Loucy (cell line): ENCODE data around the gene DYRK4.
A peak's percentile ranks its signal among the peaks of the same experiment; 100 is the strongest.

Experiments used
- H2AFZ ChIP-seq: fragments of 200-600 bp; sonication (generic); 2 replicates; pipeline ENCODE4 v1.6.0; 2016; ENCODE audit warnings: antibody characterized with exemption, mild to moderate bottlenecking, low read length, moderate library complexity
- H3F3A ChIP-seq: fragments of 200-600 bp; 2 replicates; pipeline ENCODE4 v1.6.0; 2016; ENCODE audit warnings: antibody characterized with exemption, low read depth, mild to moderate bottlenecking
- H3K27me3 ChIP-seq: fragments of 200-600 bp; sonication (generic); 2 replicates; pipeline ENCODE4 v1.6.1; 2014; ENCODE audit warnings: low read length, mild to moderate bottlenecking; ENCODE audit not compliant: insufficient read depth, poor library complexity, severe bottlenecking
- H3K36me3 ChIP-seq: fragments of 200-600 bp; sonication (generic); 2 replicates; pipeline ENCODE4 v1.6.1; 2016; ENCODE audit warnings: low read length; ENCODE audit not compliant: insufficient read depth
- H3K4me1 ChIP-seq: fragments of 200-600 bp; sonication (generic); 2 replicates; pipeline ENCODE4 v1.5.1; 2014; ENCODE audit warnings: low read length, mild to moderate bottlenecking; ENCODE audit not compliant: insufficient read depth, poor library complexity, severe bottlenecking
- H3K4me2 ChIP-seq: fragments of 200-600 bp; sonication (generic); 2 replicates; pipeline ENCODE4 v1.6.0; 2014; ENCODE audit warnings: antibody characterized with exemption, low read length, low read depth, mild to moderate bottlenecking; ENCODE audit not compliant: poor library complexity, severe bottlenecking
- H3K4me3 ChIP-seq: fragments of 200-600 bp; sonication (generic); 2 replicates; pipeline ENCODE4 v1.5.1; 2014; ENCODE audit warnings: low read length, mild to moderate bottlenecking, mixed read lengths; ENCODE audit not compliant: poor library complexity, severe bottlenecking
- H3K79me2 ChIP-seq: fragments of 200-600 bp; sonication (generic); 2 replicates; pipeline ENCODE4 v1.6.1; 2014; ENCODE audit warnings: low read length; ENCODE audit not compliant: insufficient read depth
- H3K9ac ChIP-seq: fragments of 200-600 bp; sonication (generic); 2 replicates; pipeline ENCODE4 v1.6.0; 2014; ENCODE audit warnings: mild to moderate bottlenecking, low read depth, low read length, moderate library complexity; ENCODE audit not compliant: poor library complexity, severe bottlenecking
- H3K9me2 ChIP-seq: fragments of 200-600 bp; sonication (generic); replicated peaks from 2 replicates; pipeline ENCODE4 v1.6.1; 2016; ENCODE audit warnings: low read depth, low read length, mixed read lengths
- H3K9me3 ChIP-seq: fragments of 200-600 bp; sonication (generic); 2 replicates; pipeline ENCODE4 v1.6.1; 2014; ENCODE audit warnings: mild to moderate bottlenecking, antibody characterized with exemption, low read length, low read depth; ENCODE audit not compliant: insufficient read depth
- H4K20me1 ChIP-seq: fragments of 200-600 bp; sonication (generic); 2 replicates; pipeline ENCODE4 v1.6.0; 2014; ENCODE audit warnings: antibody characterized with exemption, low read length, mild to moderate bottlenecking; ENCODE audit not compliant: insufficient read depth, poor library complexity, severe bottlenecking
- EZH2phosphoT487 ChIP-seq: fragments of 200-600 bp; IDR thresholded peaks from 2 replicates; pipeline ENCODE4 v1.6.1; 2018; ENCODE audit warnings: antibody characterized with exemption, mild to moderate bottlenecking, moderate library complexity, borderline replicate concordance
- TF ChIP-seq, protein P1 (sequence below): fragments of 200-600 bp; sonication (generic); conservative IDR thresholded peaks from 2 replicates; pipeline ENCODE4 v1.5.1; 2014; ENCODE audit warnings: mild to moderate bottlenecking, antibody characterized with exemption, low read length

The DYRK4 gene

DNA sequence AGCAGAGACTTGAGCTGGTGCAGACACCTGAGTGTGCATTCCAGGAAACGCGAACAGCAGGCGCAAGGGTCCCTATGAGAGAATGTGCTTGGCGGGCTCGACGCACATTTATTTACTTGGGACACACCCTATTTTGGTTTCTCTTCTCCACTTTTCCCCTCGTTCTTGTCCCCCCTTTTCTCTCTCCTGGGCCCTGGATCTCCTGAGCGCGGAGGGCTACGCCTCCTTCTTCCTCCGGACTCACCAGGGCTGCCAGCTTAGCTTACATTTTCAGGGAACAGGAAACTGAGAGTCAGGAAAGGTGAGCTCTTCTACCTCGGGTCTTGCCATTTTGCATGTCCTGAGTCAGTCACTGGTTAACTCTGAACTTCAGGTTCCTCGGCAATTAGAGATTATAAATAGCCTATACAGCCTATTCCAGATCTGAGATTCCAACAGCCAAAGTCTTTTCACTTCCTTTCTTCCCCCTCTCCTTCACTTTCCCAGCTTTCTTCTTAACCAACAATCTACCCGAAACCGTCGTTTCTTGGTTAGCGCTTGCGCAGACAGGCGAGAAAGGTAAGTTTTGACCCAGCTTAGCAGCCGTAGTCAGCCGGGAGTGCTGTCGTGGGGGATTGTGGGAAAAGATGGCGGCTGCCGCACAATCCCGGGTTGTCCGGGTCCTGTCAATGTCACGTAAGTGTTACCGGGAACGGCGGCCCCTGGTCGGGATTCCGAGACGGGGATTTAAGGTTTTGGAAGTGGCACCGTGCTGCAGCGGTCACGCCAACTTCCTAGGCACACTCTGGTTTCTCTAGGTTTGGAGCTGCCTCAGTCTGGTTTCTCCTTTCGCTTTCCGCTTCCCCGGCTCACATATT lies 86.7 kb downstream of the DYRK4 start, which contains the start of the genes AKAP3 and NDUFA9:
AKAP3 (minus strand) TSS at position 551 of the 857 bp plus-strand sequence. CDS start 10,855 bp downstream, outside the sequence.
NDUFA9 (plus strand) TSS at position 614 of the 857 bp plus-strand sequence; CDS start at position 627, 13 bp downstream.
- peak within 1 kb of the TSS; percentile 92 for H3K4me2 ChIP-seq
- peaks cover 45% of the 10 kb centered on the region for H3K4me1 ChIP-seq
- H3F3A ChIP-seq: no peaks in the 10 kb centered on the region
- no peaks in the 10 kb centered on the region for H3K36me3 ChIP-seq
- H3K9me3 ChIP-seq: no peaks in the 10 kb centered on the region
- H3K9ac ChIP-seq: peak within 1 kb of the TSS; percentile 81
- H3K9me2 ChIP-seq: no peaks in the 10 kb centered on the region
- peak within 1 kb of the TSS; percentile 93 for H3K4me3 ChIP-seq
- peaks cover 46% of the 10 kb centered on the region for H3K79me2 ChIP-seq
- peaks cover 19% of the 10 kb centered on the region for H4K20me1 ChIP-seq
- no peak for TF ChIP-seq EZH2phosphoT487
- TF ChIP-seq, protein P1, sequence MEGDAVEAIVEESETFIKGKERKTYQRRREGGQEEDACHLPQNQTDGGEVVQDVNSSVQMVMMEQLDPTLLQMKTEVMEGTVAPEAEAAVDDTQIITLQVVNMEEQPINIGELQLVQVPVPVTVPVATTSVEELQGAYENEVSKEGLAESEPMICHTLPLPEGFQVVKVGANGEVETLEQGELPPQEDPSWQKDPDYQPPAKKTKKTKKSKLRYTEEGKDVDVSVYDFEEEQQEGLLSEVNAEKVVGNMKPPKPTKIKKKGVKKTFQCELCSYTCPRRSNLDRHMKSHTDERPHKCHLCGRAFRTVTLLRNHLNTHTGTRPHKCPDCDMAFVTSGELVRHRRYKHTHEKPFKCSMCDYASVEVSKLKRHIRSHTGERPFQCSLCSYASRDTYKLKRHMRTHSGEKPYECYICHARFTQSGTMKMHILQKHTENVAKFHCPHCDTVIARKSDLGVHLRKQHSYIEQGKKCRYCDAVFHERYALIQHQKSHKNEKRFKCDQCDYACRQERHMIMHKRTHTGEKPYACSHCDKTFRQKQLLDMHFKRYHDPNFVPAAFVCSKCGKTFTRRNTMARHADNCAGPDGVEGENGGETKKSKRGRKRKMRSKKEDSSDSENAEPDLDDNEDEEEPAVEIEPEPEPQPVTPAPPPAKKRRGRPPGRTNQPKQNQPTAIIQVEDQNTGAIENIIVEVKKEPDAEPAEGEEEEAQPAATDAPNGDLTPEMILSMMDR: no peak
- H2AFZ ChIP-seq: peak within 1 kb of the TSS; percentile 94
- no peaks in the 10 kb centered on the region for H3K27me3 ChIP-seq

DNA sequence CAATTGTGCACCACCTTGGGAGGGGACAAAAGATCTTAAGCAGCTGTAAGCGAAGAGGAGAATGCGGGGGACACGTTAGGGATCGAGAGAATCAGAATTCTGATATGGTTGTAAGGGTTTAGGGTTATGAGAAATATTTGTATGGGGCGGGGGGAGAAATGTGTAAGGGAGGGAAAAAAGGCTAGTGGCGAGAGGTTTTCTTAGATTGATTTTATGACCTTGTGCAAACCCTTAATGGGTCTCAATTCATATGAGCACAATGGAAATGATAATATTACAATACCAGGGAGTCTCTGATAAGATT lies 87.3 kb downstream of the DYRK4 start:
- H3K9me3 ChIP-seq: no peaks in the 10 kb centered on the region
- no peaks in the 10 kb centered on the region for H3K27me3 ChIP-seq
- H4K20me1 ChIP-seq: peaks cover 25% of the 10 kb centered on the region
- TF ChIP-seq, protein P1: no peak
- no peak for TF ChIP-seq EZH2phosphoT487
- no peaks in the 10 kb centered on the region for H3K9me2 ChIP-seq
- peak overlapping the region; percentile 92 for H3K4me2 ChIP-seq
- H3K9ac ChIP-seq: peak overlapping the region; percentile 81
- peaks cover 45% of the 10 kb centered on the region for H3K4me1 ChIP-seq
- peak overlapping the region; percentile 94 for H2AFZ ChIP-seq
- peak overlapping the region; percentile 93 for H3K4me3 ChIP-seq
- H3K36me3 ChIP-seq: peaks cover 3% of the 10 kb centered on the region; the same call in 1 of the 2 replicates
- H3F3A ChIP-seq: no peaks in the 10 kb centered on the region
- peaks cover 51% of the 10 kb centered on the region for H3K79me2 ChIP-seq

DNA sequence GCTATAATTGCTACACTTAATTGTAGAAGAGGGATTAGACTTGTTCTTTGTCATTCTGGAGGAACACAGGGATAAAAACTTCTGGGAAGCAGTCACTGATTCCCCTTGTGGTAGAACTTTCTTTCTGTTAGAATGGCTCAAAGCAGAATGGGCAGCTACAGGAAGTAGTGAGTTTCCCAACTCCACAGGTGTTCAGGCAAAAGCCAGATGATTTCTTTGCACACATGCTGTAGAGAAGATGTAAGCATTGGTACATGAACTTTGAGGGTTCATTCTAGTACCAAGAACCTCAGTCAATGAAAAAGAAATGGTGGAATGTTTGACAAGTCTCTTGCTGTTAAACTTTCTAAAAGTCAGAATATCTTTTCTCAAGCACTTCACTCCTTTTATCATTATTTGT lies 91.2 kb downstream of the DYRK4 start:
- Histone ChIP-seq H2AFZ (no peak overlapping the region), H3K9ac (no peak overlapping the region), H3K4me1 (peaks cover 38% of the 10 kb centered on the region), H3F3A (no peaks in the 10 kb centered on the region), H3K27me3 (no peaks in the 10 kb centered on the region), H4K20me1 (peaks cover 25% of the 10 kb centered on the region), H3K36me3 (peaks cover 40% of the 10 kb centered on the region), H3K9me3 (no peaks in the 10 kb centered on the region), H3K4me3 (no peak overlapping the region), H3K4me2 (peak overlapping the region; percentile 51), H3K9me2 (no peaks in the 10 kb centered on the region), H3K79me2 (peaks cover 56% of the 10 kb centered on the region)
- TF ChIP-seq, protein P1: no peak
- TF ChIP-seq EZH2phosphoT487: no peak
